ENCODE results near the gene CHST6.

DNA sequence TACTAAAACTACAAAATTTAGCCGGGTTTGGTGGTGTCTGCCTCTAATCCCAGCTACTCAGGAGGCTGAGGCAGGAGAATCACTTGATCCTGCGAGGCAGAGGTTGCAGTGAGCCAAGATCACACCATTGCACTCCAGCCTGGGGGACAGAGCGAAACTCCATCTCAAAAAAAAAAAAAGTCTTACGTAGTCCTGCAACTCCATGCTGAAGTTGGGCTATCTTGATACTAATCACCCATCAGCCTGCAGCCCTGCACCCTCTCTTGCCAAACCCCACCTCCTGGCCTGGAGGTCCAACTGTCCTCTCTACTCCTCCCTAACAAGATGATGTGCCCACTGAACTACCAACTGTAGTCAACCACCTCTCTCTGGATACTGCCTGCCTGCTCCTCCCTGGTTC lies 35.5 kb downstream of the CHST6 start:
- TF ChIP-seq CTCF (tag by site-specific recombination; IDR thresholded peaks at IDR 0.05) = no peak
- no peak for TF ChIP-seq ZNF521 (tag by site-specific recombination; IDR thresholded peaks at IDR 0.05)
- TF ChIP-seq ZNF223 (tag by site-specific recombination; IDR thresholded peaks at IDR 0.05) = no peak
- TF ChIP-seq TCF7L2 (IDR thresholded peaks at IDR 0.05; ENCODE audit: borderline replicate concordance, low read depth, low read length) = no peak
- TF ChIP-seq ZNF449 (tag by site-specific recombination; IDR thresholded peaks at IDR 0.05) = no peak
- no peak for TF ChIP-seq SP2 (tag by site-specific recombination; IDR thresholded peaks at IDR 0.05)
- no peak for TF ChIP-seq PBX3 (CRISPR knock-in tag; IDR thresholded peaks at IDR 0.05)
